IgD-negative memory B cell (primary cell): ENCODE data around the gene SMG7. TPM values are rescaled to one million over a fixed set of nuclear protein-coding genes. Genes with fewer than 3 reads are reported as not detected.

ENCODE experiments used
- H3K27ac Mint-ChIP-seq, 3 donors: one replicate each; pipeline ENCODE4 v1.8.0; 2020 to 2022; ENCODE audit warnings: mild to moderate bottlenecking in 3 of 3, mixed read lengths in 3 of 3, moderate library complexity in 1 of 3
- H3K27me3 Mint-ChIP-seq: one replicate; pipeline ENCODE4 v1.8.0; 2021; ENCODE audit warnings: mixed read lengths
- H3K36me3 Mint-ChIP-seq: one replicate; pipeline ENCODE4 v1.8.0; 2020; ENCODE audit warnings: mild to moderate bottlenecking, mixed read lengths
- H3K4me1 Mint-ChIP-seq, 3 donors: one replicate each; pipeline ENCODE4 v1.8.0; 2020 to 2022; ENCODE audit warnings: mixed read lengths in 3 of 3, mild to moderate bottlenecking in 1 of 3
- H3K4me3 Mint-ChIP-seq, 4 donors: one replicate each; pipeline ENCODE4 v1.8.0; 2020 to 2022; ENCODE audit warnings: mild to moderate bottlenecking in 4 of 4, mixed read lengths in 4 of 4, moderate library complexity in 3 of 4
- H3K9me3 Mint-ChIP-seq, 3 donors: one replicate each; pipeline ENCODE4 v1.8.0; 2020 to 2021; ENCODE audit warnings: mixed read lengths in 3 of 3, mild to moderate bottlenecking in 1 of 3
- polyA plus RNA-seq: library from polyadenylated mRNA; unstranded; fragments of 300-500 nt; fragmentation: Illumina TruSeq; gene quantifications from one replicate; pipeline ENCODE4 v1.2.3, GENCODE V29; 2021

Gene SMG7
- polyA plus RNA-seq, 1 donor from 2014 or later = 34.4 TPM

DNA sequence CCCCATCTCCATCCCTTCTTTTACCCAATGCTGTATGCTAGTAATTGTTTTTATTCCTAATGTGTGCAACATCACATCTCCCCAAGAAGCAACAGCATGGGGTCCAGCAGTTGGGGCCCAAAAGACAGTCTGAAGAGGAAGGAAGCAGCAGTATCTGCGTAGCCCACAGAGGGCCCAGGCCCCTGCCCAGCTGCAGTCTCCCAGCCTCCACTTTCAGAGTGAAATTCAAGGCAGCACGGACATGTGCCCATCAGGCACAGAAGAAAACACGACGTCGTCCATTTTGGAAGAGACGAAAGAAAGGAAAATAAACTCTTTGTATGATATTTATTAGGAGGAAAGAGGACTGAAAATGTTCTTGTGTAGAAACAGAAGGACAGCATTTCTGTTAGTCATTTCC lies 80.6 kb downstream of the SMG7 start:
- H3K36me3 Mint-ChIP-seq = peaks cover 3% of the 10 kb centered on the region
- peak overlapping the region in 2 of 3 donors; percentile 8 to 20 for H3K27ac Mint-ChIP-seq
- H3K9me3 Mint-ChIP-seq = no peaks in the 10 kb centered on the region

DNA sequence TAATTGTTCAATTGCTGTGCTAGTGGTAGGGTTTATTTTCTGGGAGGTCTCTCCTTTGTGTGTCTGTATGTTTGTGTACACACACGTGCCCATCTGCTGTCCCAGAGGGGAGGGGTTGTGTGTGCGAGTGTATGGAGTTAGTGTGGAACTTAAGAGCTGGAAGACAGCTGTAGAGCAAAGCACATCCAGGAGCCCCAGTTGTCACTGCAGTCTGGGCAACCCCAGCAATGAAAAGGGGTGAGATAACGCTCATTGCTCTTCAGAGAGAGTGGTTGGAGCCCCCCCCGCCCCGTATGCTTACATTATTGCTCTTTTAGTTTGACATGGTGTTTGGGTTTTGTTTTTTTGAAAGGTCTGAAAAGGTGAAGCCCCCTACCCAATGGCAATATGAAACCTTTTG lies 81.0 kb downstream of the SMG7 start:
- Mint-ChIP-seq H3K27ac (peak overlapping the region in 2 of 3 donors; percentile 8 to 20), H3K4me1 (peaks cover 6 to 9% (median 7%) of the 10 kb centered on the region in 3 donors), H3K4me3 (no peak overlapping the region), H3K36me3 (peaks cover 3% of the 10 kb centered on the region), H3K9me3 (no peaks in the 10 kb centered on the region), H3K27me3 (no peaks in the 10 kb centered on the region)

More for the DNA sequence above, 80.6 kb downstream of the SMG7 start:
- Mint-ChIP-seq H3K27me3 (no peaks in the 10 kb centered on the region), H3K4me3 (peak overlapping the region in 1 of 4 donors; percentile 3), H3K4me1 (peaks cover 6 to 11% (median 9%) of the 10 kb centered on the region in 3 donors)

DNA sequence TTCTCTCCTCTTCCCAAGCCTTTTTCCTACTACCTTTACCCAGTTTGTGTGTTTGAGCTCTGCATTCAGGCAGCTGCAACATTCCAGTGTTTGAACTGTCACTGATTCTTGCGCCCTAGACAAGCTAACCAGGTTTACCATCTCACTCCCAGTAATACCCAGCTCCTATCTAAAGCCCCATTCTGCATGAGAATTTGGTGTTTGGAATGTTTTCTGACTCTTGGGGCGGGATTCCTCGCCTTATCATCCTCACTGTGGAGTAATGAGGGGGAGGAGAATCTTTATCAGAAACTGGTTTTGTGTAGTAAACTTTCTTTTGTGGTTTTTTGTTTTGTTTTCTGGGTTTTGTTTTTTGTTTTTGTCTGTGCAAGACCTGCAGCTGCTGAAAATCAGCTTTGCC lies 81.5 kb downstream of the SMG7 start:
- H3K27ac Mint-ChIP-seq = peak overlapping the region in 2 of 3 donors; percentile 20 to 54
- H3K9me3 Mint-ChIP-seq = no peaks in the 10 kb centered on the region
- no peaks in the 10 kb centered on the region for H3K27me3 Mint-ChIP-seq
- H3K4me1 Mint-ChIP-seq = peaks cover 6 to 9% (median 7%) of the 10 kb centered on the region in 3 donors
- no peak overlapping the region for H3K4me3 Mint-ChIP-seq
- H3K36me3 Mint-ChIP-seq = peaks cover 4% of the 10 kb centered on the region

DNA sequence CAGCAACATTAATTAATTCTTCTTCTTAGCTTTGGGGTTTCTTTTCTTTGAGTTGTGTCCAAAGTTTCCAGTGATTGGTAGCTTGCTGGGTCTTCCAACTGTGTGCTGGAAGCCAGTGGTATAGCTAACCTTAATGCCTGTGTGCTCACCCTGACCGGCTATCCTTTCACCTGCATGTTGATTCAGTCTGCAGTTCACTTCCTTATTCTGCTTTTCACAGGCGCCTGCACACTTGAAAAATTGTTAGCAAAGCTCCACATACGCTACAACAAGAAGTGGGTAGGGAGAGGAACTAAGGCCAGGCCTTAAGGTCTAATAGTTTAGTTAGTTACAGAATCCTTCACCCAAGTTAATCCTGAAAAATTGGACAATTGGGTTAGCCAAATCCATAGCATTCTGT lies 82.3 kb downstream of the SMG7 start:
- peaks cover 6 to 9% (median 7%) of the 10 kb centered on the region in 3 donors for H3K4me1 Mint-ChIP-seq
- peak overlapping the region in 1 of 4 donors; percentile 34 for H3K4me3 Mint-ChIP-seq
- H3K36me3 Mint-ChIP-seq = peaks cover 4% of the 10 kb centered on the region

DNA sequence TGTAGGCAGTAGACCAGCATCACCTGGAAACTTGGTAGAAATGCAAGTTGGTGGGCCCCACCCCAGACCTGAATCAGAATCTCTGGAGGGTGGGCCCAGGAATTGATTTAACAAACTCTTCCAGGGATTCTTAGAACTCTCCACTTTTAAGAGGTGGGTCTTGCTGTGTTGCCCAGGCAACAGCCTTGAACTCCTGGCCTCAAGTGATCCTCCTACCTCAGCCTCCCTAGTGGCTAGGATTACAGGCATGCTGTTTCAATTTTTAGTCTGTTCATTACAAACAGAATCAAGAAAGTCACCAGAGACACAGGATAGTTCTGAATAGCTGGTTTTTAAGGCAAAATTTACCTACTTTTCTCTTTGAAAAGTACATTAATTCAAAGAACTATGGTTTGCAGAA lies 86.8 kb downstream of the SMG7 start:
- Mint-ChIP-seq H3K9me3 (no peaks in the 10 kb centered on the region), H3K4me3 (no peak overlapping the region), H3K27ac (no peak overlapping the region), H3K27me3 (no peaks in the 10 kb centered on the region), H3K36me3 (peaks cover 4% of the 10 kb centered on the region), H3K4me1 (peaks cover 4 to 7% (median 6%) of the 10 kb centered on the region in 3 donors)

More for the DNA sequence above, 82.3 kb downstream of the SMG7 start:
- no peaks in the 10 kb centered on the region for H3K27me3 Mint-ChIP-seq
- H3K9me3 Mint-ChIP-seq = no peaks in the 10 kb centered on the region
- H3K27ac Mint-ChIP-seq = peak overlapping the region in 1 of 3 donors; percentile 10

DNA sequence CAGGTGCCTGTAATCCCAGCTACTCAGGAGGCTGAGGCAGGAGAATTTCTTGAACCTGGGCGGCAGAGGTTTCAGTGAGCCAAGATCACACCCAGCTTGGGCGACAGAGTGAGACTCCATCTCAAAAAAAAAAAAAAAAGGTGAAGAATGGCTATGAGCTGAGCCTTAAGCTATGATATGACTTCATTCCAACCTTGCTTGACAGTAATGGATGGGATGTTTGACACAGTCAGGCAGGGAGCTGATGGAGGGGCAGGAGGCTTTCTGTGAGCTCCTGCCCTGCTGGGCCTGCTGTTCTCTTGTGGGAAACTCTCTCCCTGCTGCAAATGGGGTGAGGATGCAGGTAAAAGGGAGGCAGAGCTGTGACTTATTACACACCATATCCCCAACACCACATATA lies 90.4 kb downstream of the SMG7 start:
- Mint-ChIP-seq H3K27ac (peak overlapping the region in 1 of 3 donors; percentile 16), H3K9me3 (no peaks in the 10 kb centered on the region), H3K4me1 (peaks cover 6 to 11% (median 11%) of the 10 kb centered on the region in 3 donors), H3K36me3 (peaks cover 5% of the 10 kb centered on the region), H3K4me3 (no peak overlapping the region), H3K27me3 (no peaks in the 10 kb centered on the region)

DNA sequence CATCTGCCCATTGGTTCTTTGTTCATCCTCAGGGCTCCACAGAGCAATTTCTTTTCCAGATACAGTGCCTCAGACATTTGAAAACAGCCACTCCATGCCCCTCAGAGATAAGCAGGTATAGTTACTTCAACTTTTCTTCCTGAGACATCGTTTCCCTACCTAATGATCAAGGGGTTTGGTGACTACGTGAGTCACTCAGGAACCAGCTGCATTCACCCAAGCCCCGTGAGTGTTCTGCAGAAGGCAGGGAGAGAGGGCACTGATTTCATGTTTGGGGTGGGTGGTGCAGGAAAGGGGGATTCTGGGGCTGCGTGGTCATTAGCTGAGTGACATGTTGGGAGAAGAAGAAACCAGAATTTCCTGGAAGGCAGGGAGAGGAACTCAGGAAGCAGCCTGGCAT lies 93.0 kb downstream of the SMG7 start:
- no peaks in the 10 kb centered on the region for H3K27me3 Mint-ChIP-seq
- H3K27ac Mint-ChIP-seq = no peak overlapping the region
- H3K4me1 Mint-ChIP-seq = peaks cover 14 to 23% (median 18%) of the 10 kb centered on the region in 3 donors
- H3K4me3 Mint-ChIP-seq = peak overlapping the region in 1 of 4 donors; percentile 55
- no peaks in the 10 kb centered on the region for H3K9me3 Mint-ChIP-seq
- peaks cover 1% of the 10 kb centered on the region for H3K36me3 Mint-ChIP-seq

DNA sequence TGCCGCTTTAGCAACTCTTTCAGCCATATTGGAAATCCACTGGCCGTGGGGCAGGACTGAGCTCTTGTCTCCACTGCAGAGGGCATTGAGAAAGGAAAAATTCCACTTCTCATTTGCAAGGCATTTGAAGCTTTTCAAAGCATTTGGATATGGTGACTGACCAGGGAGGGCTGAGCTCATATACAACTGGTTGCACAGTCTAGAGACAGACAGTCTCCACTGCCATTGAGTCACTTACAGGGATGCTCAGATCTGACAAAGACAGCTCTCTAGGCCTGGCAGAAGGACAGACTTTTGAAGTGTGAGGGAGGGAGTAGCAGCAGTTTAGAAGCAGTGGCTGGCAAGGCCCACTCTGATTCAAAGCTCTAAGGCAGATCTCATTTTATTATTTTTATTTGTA lies 93.7 kb downstream of the SMG7 start:
- peaks cover 14 to 23% (median 18%) of the 10 kb centered on the region in 3 donors for H3K4me1 Mint-ChIP-seq
- peaks cover 1% of the 10 kb centered on the region for H3K36me3 Mint-ChIP-seq
- H3K27ac Mint-ChIP-seq = no peak overlapping the region
- H3K9me3 Mint-ChIP-seq = no peaks in the 10 kb centered on the region
- peak overlapping the region in 1 of 4 donors; percentile 37 for H3K4me3 Mint-ChIP-seq
- no peaks in the 10 kb centered on the region for H3K27me3 Mint-ChIP-seq

DNA sequence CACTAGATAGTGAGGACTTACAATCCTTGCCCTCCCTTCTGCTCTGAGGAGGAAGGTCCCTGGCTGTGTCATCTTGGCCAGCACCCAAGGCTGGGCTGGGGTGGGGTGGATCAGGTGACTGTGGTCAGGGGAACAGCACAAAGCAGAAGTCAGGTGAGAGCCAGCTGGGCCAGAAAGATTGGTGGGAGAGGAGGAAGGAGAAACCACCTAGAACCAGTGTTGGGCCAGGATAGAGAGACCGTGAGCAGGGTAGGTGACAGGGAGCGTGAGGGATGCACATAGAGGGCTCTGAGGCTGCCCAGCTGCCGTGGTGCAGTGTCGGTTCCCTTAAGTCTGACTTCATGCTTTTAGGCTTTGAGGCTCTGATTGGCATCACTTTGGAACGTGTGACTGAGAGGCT lies 95.3 kb downstream of the SMG7 start:
- Mint-ChIP-seq H3K4me3 (peak overlapping the region in 2 of 4 donors; percentile 74 to 79), H3K9me3 (no peaks in the 10 kb centered on the region), H3K4me1 (peaks cover 14 to 23% (median 18%) of the 10 kb centered on the region in 3 donors), H3K27me3 (no peaks in the 10 kb centered on the region), H3K27ac (peak overlapping the region in 2 of 3 donors; percentile 74 to 95), H3K36me3 (peaks cover 4% of the 10 kb centered on the region)

DNA sequence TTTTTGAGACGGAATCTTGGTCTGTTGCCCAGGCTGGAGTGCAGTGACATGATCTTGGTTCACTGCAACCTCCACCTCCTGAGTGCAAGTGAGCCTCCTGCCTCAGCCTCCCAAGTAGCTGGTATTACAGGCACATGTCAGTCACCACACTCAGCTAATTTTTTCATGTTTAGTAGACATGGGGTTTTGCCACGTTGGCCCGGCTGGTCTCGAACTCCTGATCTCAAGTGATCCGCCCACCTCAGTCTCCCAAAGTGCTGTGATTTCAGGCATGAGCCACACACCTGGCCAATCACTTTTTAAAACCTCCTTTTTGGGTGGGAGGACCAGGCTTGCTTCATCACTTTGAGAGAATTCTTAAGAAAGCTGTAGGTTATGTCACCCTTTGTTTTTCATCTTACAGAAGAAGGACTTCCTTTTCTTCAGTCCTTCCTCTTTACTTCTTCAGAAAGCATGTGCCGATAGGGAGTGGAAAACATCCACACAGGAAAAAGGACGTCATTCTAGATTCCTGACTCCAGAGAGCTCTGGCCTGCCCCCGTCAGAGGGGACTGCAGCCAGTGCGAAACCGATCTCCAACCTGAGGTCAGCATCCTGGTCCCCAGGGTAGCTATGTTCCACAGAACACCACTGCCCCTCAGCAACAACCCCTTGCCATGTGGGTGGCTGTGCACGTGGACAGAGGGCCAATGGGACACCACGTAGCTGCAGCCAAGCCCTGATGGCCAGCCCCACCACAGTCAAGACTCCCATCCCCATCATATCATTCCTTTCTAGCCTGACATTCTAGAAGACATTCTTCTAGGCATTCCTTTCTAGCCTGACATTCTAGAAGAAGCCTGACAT lies 96.1 kb downstream of the SMG7 start:
- Mint-ChIP-seq H3K4me1 (peaks cover 14 to 23% (median 18%) of the 10 kb centered on the region in 3 donors), H3K27me3 (no peaks in the 10 kb centered on the region), H3K9me3 (no peaks in the 10 kb centered on the region), H3K27ac (peak overlapping the region in 2 of 3 donors; percentile 38 to 74), H3K36me3 (peaks cover 4% of the 10 kb centered on the region), H3K4me3 (peak overlapping the region in 2 of 4 donors; percentile 18 to 54)

DNA sequence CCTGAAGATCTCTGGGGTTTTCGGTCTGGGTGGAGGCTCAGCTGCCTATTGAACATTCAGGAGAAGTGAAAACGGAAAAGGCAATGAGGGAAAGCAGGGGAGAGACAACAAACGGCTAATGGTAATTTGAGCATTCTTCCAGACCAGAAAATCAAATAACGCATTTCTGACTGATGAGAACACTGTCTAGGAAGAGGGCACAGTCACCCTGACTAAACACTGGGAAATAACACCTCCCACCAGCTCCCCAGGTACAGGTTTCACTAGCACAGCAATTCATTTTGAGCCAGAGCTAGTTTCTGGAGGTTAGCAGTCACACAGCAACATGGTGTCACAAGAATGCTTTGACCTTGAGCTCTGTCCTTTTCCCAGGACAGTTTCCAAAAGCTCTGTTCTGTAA lies 96.8 kb downstream of the SMG7 start:
- no peaks in the 10 kb centered on the region for H3K27me3 Mint-ChIP-seq
- peak overlapping the region in 2 of 4 donors; percentile 5 to 18 for H3K4me3 Mint-ChIP-seq
- H3K9me3 Mint-ChIP-seq = no peaks in the 10 kb centered on the region
- H3K27ac Mint-ChIP-seq = peak overlapping the region in 2 of 3 donors; percentile 38 to 48
- peaks cover 14 to 23% (median 18%) of the 10 kb centered on the region in 3 donors for H3K4me1 Mint-ChIP-seq
- peaks cover 4% of the 10 kb centered on the region for H3K36me3 Mint-ChIP-seq

DNA sequence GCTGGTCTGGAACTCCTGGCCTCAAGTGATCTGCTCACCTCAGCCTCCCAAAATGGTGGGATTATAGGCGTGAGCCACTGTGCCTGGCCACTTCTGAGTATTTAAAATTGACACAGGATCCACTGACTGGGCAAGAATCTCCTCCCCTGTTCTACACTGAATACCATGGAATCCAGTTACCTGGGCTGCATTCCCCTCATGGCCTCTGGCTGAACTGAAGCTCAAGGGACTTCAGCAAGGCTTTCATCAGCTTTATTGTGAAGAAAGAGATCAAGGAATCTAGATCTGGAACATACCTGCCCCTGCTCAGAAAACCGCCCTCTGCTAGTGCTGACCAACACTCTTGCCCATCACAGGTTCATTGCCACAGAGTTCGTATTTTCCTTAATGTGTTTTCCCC lies 97.5 kb downstream of the SMG7 start:
- Mint-ChIP-seq H3K36me3 (peaks cover 6% of the 10 kb centered on the region), H3K4me3 (peak overlapping the region in 1 of 4 donors; percentile 19), H3K4me1 (peaks cover 14 to 23% (median 18%) of the 10 kb centered on the region in 3 donors), H3K27ac (peak overlapping the region in 2 of 3 donors; percentile 39 to 96), H3K27me3 (no peaks in the 10 kb centered on the region), H3K9me3 (no peaks in the 10 kb centered on the region)

DNA sequence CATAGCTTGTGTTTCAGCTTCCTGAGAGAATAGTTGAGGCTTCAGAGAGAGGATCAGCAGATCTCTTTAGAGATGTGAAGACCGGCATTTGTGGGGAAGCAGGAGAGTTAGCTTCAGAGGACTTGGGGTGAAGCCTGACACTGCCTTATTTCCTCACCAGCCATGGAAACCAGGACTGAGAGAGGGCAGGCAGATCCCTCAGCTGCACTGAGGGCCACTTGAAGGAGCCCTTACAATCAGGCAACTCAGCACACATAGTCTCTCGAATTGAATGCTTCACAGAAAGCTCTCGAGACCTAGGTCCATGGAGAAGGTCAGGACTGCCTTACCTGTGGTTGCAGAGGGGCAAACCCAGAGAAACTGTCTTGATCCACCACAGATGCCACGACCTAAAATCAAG lies 98.2 kb downstream of the SMG7 start:
- Mint-ChIP-seq H3K4me1 (peaks cover 14 to 23% (median 18%) of the 10 kb centered on the region in 3 donors), H3K9me3 (no peaks in the 10 kb centered on the region), H3K36me3 (peaks cover 6% of the 10 kb centered on the region), H3K27me3 (no peaks in the 10 kb centered on the region), H3K4me3 (no peak overlapping the region), H3K27ac (peak overlapping the region in 1 of 3 donors; percentile 96)

DNA sequence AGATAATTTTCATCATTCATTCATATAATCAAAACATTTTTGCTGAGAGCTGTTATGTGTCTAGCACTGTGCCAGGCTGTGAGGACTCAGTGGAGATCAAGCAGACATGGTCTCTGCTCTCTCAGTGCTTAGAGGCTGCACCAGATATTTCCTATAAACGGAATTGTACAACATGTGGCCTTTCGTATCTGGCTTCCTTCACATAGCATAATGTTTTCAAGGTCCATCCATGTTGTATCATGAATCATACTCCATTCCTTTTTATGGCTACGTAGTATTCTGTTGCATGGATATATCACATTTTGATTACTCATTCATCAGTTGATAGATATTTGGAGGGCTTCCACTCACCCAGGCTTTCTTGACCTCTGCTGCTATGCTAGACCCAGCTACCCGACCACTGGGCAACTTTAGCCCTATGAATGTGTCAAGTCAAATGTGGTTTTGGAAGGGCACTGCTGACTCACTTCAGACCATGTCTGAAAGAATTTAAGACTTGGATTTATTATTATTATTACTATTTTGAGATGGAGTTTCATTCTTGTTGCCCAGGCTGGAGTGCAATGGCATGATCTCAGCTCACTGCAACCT lies 99.5 kb downstream of the SMG7 start:
- no peak overlapping the region for H3K4me3 Mint-ChIP-seq
- H3K36me3 Mint-ChIP-seq = peaks cover 13% of the 10 kb centered on the region
- no peaks in the 10 kb centered on the region for H3K27me3 Mint-ChIP-seq
- H3K27ac Mint-ChIP-seq = no peak overlapping the region
- no peaks in the 10 kb centered on the region for H3K9me3 Mint-ChIP-seq
- peaks cover 13 to 21% (median 18%) of the 10 kb centered on the region in 3 donors for H3K4me1 Mint-ChIP-seq

DNA sequence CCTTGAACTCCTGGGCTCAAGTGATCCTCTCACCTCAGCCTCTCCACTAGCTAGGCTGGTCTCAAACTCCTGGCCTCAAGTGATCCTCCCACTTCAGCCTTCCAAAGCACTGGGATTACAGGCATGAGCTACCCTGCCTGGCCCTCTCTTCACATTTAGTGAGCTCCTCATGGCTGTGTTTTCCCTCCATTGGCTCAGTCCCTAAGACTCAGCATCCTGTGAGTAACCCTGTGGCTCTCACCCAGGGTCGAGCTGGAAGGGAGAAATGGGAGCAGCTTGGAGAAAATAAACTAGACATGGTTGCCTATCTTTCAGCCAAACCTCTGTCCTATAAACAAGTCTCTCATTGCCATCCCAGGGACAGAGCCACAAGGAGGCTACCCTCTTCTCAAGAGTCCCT lies 100.4 kb downstream of the SMG7 start:
- Mint-ChIP-seq H3K9me3 (no peaks in the 10 kb centered on the region), H3K27ac (no peak overlapping the region), H3K4me3 (no peak overlapping the region), H3K36me3 (peaks cover 13% of the 10 kb centered on the region), H3K4me1 (peaks cover 3 to 12% (median 11%) of the 10 kb centered on the region in 3 donors), H3K27me3 (no peaks in the 10 kb centered on the region)
